GM10248 (cell line): ENCODE results near the gene TNK1.
"Not testable (repeated sequence)": the region's sequence is repeated elsewhere in the genome, so short reads cannot be mapped to it uniquely, and the experiment has no call there.

ENCODE experiments used
- CTCF ChIA-PET: fragments of 300-600 bp; sonication (Branson Sonifier 250); formaldehyde crosslinking; extraction: SDS; loops from one replicate; lab custom pipeline; 2021; ENCODE audit warnings: antibody characterized with exemption; lab: Yijun Ruan, JAX
- POLR2A ChIA-PET: fragments of 350-650 bp; sonication (Branson Sonifier 250); formaldehyde crosslinking; extraction: SDS; loops from one replicate; lab custom pipeline; 2020; ENCODE audit warnings: antibody characterized with exemption; lab: Yijun Ruan, JAX
- DNase-seq: peaks from one replicate; pipeline ENCODE4 v3.0.0; 2012; ENCODE audit errors: extremely low spot score
- TF ChIP-seq, protein P1 (sequence below): IDR thresholded peaks from 2 replicates; pipeline ENCODE4 v1.5.1; 2012; ENCODE audit warnings: mild to moderate bottlenecking, low read depth; ENCODE audit errors: extremely low read depth, missing control alignments, control extremely low read depth

The TNK1 gene

DNA sequence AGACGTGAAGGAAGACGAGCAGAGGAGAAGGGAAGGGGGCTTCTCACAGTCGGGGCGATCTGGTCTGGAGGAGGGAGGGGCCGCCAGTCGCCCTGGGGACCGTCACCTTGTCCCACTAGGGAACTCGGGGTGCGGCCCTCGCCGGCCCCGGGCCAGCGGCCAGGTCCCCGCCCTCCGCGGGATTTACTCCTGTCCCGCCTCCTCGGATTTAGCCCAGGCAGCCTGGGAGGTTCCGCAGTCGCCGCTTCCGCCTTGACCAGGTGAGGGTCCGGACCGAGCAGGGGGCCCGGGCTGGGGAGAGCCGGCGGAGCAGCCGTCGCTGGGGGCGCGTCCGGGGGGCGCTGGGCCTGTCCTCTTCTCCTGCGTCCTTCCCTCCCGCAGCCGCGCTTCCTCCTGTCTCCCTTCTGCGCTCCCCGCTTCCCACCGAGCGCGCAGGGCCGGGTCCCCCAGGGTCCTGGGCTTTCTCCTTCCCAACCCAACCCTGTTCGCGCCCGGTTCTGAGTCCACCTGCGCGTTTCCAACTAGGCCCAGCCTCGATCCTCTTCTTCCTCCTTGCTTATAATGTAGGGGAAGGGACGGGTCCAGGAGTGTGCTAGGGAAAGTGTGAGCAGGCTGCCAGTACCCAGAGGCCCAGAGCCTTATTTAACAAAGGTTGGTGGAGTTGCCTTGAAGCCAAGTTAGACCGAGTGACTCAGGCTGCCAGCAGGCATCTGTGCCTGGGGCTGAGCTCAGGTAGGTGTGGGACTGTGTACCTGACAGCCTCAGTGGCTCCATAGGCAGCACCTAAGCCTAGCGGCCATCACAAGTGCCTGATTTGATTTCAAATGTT, at the start of gene TNK1:
Gene TNK1 (plus strand): TSS at position 235 of the 829 bp plus-strand sequence. CDS start 1,838 bp downstream, outside the sequence.
- ChIA-PET CTCF (no interaction called here), POLR2A (interaction anchor here (0.6 to 0.7 kb wide), 2 partner anchors 27 to 269 kb away, joined by 3 read pairs; no protein-coding TSS in a partner anchor)
- TF ChIP-seq, protein P1, sequence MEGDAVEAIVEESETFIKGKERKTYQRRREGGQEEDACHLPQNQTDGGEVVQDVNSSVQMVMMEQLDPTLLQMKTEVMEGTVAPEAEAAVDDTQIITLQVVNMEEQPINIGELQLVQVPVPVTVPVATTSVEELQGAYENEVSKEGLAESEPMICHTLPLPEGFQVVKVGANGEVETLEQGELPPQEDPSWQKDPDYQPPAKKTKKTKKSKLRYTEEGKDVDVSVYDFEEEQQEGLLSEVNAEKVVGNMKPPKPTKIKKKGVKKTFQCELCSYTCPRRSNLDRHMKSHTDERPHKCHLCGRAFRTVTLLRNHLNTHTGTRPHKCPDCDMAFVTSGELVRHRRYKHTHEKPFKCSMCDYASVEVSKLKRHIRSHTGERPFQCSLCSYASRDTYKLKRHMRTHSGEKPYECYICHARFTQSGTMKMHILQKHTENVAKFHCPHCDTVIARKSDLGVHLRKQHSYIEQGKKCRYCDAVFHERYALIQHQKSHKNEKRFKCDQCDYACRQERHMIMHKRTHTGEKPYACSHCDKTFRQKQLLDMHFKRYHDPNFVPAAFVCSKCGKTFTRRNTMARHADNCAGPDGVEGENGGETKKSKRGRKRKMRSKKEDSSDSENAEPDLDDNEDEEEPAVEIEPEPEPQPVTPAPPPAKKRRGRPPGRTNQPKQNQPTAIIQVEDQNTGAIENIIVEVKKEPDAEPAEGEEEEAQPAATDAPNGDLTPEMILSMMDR: no peak
- no peak for DNase-seq

DNA sequence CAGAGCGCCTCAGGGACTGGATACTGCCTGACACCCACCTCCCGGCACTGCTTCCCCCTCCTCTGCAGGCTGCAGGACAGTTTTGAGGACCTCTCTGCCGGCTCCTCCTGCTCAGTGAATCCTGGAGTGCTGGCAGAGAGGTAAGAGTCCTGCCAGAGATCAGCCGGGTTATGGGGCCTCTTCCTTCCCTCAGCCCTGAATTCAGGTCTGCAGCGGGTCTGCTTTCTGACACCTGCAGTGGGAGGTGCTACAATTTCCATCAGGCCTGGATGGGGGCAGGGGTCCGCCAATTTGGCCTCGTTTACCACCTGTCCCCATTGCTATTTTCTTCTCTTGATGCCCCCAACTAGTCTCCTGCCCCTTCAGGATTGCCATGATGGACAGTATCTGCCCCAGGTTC, 48.8 kb upstream of the TNK1 start:
- no peak for DNase-seq
- CTCF ChIA-PET: interaction anchor here (0.9 to 3.7 kb wide), 2 partner anchors 21 to 24 kb away, joined by 3 to 15 read pairs; no protein-coding TSS in a partner anchor
- POLR2A ChIA-PET: interaction anchor here (0.6 kb wide), 1 partner anchor 30 kb away, joined by 12 read pairs; no protein-coding TSS in a partner anchor
- TF ChIP-seq, protein P1: no peak

DNA sequence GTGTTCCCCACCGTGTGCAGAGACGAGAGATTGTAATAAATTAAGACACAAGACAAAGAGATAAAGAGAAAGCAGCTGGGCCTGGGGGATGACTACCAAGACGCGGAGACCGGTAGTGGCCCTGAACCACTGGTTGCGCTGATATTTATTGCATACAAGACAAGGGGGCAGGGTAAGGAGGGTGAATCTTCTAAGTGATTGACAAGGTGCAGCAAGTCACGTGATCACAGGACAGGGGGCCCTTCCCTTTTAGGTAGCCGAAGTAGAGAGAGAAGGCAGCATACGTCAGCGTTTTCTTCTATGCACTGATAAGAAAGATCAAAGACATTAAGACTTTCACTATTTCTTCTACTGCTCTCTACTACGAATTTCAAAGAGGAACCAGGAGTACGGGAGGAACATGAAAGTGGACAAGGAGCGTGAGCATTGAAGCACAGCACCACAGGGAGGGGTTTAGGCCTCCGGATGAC, 48.3 kb upstream of the TNK1 start:
- DNase-seq: not testable (repeated sequence)
- ChIA-PET CTCF (interaction anchor here (0.9 to 3.7 kb wide), 2 partner anchors 20 to 24 kb away, joined by 3 to 15 read pairs; no protein-coding TSS in a partner anchor), POLR2A (interaction anchor here (0.6 kb wide), 1 partner anchor 30 kb away, joined by 12 read pairs; no protein-coding TSS in a partner anchor)

DNA sequence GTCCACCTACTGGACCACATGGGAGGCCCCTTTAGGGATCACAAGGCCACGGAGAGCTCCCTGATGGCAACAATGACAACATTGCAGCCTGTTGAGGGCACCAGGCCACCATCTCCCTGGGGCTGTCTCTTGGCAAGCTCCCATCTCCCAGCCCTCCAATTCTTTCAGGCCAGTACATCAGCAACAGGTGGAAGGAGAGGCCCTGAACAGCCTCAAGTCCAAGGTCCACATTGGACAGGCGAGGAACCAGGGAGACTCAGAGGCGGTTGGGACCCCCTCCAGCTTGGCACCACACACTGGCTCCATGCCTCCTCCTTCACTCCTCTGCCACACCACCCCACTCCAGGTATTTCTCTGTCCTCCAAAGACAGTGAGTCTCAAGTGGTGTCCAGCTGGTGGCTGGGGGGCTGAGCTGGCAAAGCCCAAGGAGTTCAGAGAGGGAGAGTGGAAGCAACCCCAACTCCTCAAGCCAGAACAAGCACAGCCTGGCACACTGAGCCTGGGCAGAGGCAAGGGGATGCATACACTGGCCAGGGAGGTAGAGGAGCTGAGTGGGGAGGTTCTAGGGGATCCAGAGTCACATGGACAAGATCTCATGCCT, 45.9 kb upstream of the TNK1 start:
- POLR2A ChIA-PET: no interaction called here
- TF ChIP-seq, protein P1: no peak
- no peak for DNase-seq
- CTCF ChIA-PET: interaction anchor here (1.0 to 5.7 kb wide), 10 partner anchors 8 to 226 kb away, joined by 3 to 62 read pairs (median 10); partner anchors contain the start of genes KCTD11 and TMEM95

DNA sequence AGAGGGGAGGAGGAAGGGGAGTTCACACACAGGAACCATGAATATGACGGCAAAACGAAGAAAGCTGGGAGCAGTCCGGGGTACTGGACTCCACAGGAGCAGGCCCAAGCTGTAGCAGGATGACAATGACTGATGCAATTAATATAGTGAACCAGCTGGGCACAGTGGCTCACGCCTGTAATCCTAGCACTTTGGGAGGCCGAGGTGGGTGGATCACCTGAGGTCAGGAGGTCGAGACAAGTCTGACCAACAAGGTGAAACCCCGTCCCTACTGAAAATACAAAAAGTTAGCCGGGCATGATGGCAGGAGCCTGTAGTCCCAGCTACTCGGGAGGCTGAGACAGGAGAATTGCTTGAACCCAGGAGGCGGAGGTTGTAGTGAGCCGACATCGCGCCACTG, 45.1 kb upstream of the TNK1 start:
- DNase-seq: not testable (repeated sequence)
- ChIA-PET POLR2A (interaction anchor here (1.2 to 1.5 kb wide), 2 partner anchors 14 to 149 kb away, joined by 3 to 7 read pairs; partner anchors contain the start of gene POLR2A), CTCF (interaction anchor here (0.8 to 5.7 kb wide), 13 partner anchors 9 to 253 kb away, joined by 3 to 62 read pairs (median 6); partner anchors contain the start of genes KCTD11, SENP3 and TMEM95)

DNA sequence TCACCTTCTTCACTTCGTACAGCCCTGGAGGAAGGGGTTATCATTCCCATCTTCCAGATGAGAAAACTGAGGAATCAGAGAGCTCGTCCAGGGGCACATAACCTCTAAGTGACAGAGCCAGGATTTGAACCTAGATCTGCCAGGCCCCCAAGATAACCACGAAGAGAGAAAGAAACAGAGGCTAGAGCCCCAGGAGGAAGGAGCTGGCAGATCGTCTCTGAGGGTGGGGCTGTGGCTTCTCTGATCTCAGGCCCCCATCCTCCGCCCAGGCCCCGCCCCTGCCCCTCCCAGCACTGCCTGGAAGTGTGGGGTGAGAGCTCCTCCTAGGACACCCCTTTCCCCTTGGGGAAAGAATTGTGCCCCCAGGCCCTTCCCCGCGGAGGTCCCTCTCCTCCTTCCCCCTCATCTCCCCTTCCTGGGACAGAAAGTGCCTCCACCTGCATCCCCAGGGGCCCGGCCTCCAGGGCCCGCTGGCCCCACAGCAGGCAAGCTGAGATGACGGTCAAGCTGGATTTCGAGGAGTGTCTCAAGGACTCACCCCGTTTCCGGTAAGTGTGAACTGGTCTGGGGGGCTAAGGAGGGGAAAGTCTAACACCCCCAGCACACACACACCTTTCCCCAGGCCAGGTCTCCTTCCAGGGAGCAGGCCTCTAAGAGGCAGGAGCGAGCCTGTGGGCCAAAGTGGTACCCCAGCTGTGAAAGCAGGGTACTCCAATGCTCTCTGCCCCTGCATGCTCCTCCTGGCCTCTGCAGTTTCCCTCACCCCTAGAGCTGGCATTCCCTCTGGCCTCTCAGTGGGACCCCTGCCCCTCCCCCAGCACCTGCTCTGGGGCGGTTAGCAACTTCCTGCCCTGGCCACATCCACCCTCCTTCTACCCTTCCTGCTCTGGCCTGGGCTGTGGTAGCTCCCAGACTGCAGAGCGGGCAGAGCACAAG, 44.4 kb upstream of the TNK1 start, which contains the start of gene ACAP1:
Gene ACAP1 (plus strand): TSS at position 290 of the 936 bp plus-strand sequence. CDS start 206 bp downstream, at position 496.
- CTCF ChIA-PET: interaction anchor here (0.8 to 5.7 kb wide), 12 partner anchors 9 to 253 kb away, joined by 3 to 62 read pairs (median 8); partner anchors contain the start of genes CHRNB1, KCTD11, SENP3 and TMEM95
- peak; percentile 81 for DNase-seq
- POLR2A ChIA-PET: interaction anchor here (0.7 to 1.5 kb wide), 4 partner anchors 8 to 148 kb away, joined by 3 to 7 read pairs (median 3); partner anchors contain the start of gene POLR2A
- TF ChIP-seq, protein P1: peak; percentile 18

DNA sequence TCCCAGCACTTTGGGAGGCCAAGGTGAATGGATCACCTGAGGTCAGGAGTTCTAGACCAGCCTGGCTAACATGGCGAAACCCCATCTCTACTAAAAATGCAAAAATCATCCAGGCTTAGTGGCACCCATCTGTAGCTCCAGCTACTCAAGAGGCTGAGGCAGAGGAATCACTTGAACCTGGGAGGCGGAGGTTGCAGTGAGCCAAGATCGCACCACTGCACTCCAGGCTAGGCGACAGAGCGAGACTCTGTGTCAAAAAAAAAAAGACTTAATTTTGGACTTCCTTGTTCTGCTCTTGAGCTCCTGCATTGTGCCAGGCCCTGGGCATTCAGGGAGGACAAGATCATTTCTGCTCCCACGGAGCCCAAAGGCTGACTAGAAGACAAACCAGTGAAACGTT, 43.3 kb upstream of the TNK1 start:
- CTCF ChIA-PET: interaction anchor here (1.1 to 5.7 kb wide), 7 partner anchors 11 to 188 kb away, joined by 3 to 62 read pairs (median 16); partner anchors contain the start of genes CHRNB1, KCTD11 and TMEM95
- DNase-seq, POLR2A ChIA-PET: not testable (repeated sequence)
